SU-DHL-6 (cell line): Measurements from ENCODE around the gene ZNF775.

Source experiments
- H2AFZ ChIP-seq: fragments of 200-600 bp; sonication (generic); 2 replicates; pipeline ENCODE4 v1.6.1; 2014; ENCODE audit warnings: low read depth, mild to moderate bottlenecking, moderate library complexity, mixed read lengths, antibody characterized with exemption, low read length; ENCODE audit not compliant: severe bottlenecking
- H3F3A ChIP-seq: fragments of 200-600 bp; shearing (Covaris generic); 2 replicates; pipeline ENCODE4 v1.6.0; 2016; ENCODE audit warnings: antibody characterized with exemption, mild to moderate bottlenecking; ENCODE audit not compliant: insufficient read depth
- H3K27ac ChIP-seq: fragments of 200-600 bp; sonication (generic); 2 replicates; pipeline ENCODE4 v1.5.1; 2016; ENCODE audit warnings: low read depth, mild to moderate bottlenecking, low read length, moderate library complexity, mixed read lengths
- H3K27me3 ChIP-seq: fragments of 200-600 bp; sonication (generic), shearing (Covaris generic); 2 replicates; pipeline ENCODE4 v1.6.0; 2014; ENCODE audit warnings: mild to moderate bottlenecking, low read length
- H3K36me3 ChIP-seq: fragments of 200-600 bp; sonication (generic); 2 replicates; pipeline ENCODE4 v1.6.1; 2014; ENCODE audit warnings: mild to moderate bottlenecking, low read length, mixed read lengths
- H3K4me2 ChIP-seq: fragments of 300-600, 200-600 bp; shearing (Covaris generic), sonication (generic); 2 replicates; pipeline ENCODE4 v1.6.0; 2014; ENCODE audit warnings: low read length, low read depth, mild to moderate bottlenecking; ENCODE audit not compliant: poor library complexity, severe bottlenecking
- H3K4me3 ChIP-seq: fragments of 200-600 bp; sonication (generic); 2 replicates; pipeline ENCODE4 v1.5.1; 2014; ENCODE audit warnings: antibody characterized with exemption, low read length, mild to moderate bottlenecking, mixed read lengths; ENCODE audit not compliant: insufficient read depth, poor library complexity, severe bottlenecking
- H3K79me2 ChIP-seq: fragments of 200-600 bp; sonication (generic); 2 replicates; pipeline ENCODE4 v1.6.1; 2014; ENCODE audit warnings: mild to moderate bottlenecking, low read length, moderate library complexity; ENCODE audit not compliant: insufficient read depth
- H3K9ac ChIP-seq: fragments of 200-600 bp; sonication (generic); 2 replicates; pipeline ENCODE4 v1.7.0; 2014; ENCODE audit warnings: mild to moderate bottlenecking, low read length
- H3K9me2 ChIP-seq: fragments of 200-600 bp; sonication (generic); replicated peaks from 2 replicates; pipeline ENCODE4 v1.6.1; 2014; ENCODE audit warnings: low read length; ENCODE audit not compliant: insufficient read depth
- H3K9me3 ChIP-seq: fragments of 200-600 bp; sonication (generic); 2 replicates; pipeline ENCODE4 v1.6.1; 2014; ENCODE audit warnings: low read length, mixed read lengths; ENCODE audit not compliant: insufficient read depth
- H4K20me1 ChIP-seq: fragments of 200-600 bp; sonication (generic); 2 replicates; pipeline ENCODE4 v1.6.1; 2014; ENCODE audit warnings: low read depth, mild to moderate bottlenecking, antibody characterized with exemption, low read length, moderate library complexity, mixed read lengths
- EZH2phosphoT487 ChIP-seq: fragments of 200-600 bp; sonication (generic), shearing (Covaris generic); conservative IDR thresholded peaks from 2 replicates; pipeline ENCODE4 v1.6.1; 2018; ENCODE audit warnings: mild to moderate bottlenecking, antibody characterized with exemption, low read length, moderate library complexity, mixed read lengths
- TF ChIP-seq, protein P1 (sequence below): fragments of 200-600 bp; sonication (generic); IDR thresholded peaks from one replicate; pipeline ENCODE4 v1.5.1; 2017; ENCODE audit warnings: antibody characterized with exemption, mild to moderate bottlenecking, low read length, moderate library complexity; ENCODE audit not compliant: insufficient read depth, poor library complexity, severe bottlenecking

ZNF775 gene

GRCh38 chr7:150365194-150365593 lies 13.9 kb upstream of the ZNF775 start:
- no peaks in the 10 kb centered on the region for H3K36me3 ChIP-seq

GRCh38 chr7:150365673-150366398 lies 13.3 kb upstream of the ZNF775 start:
- Histone ChIP-seq H3F3A (peaks cover 11% of the 10 kb centered on the region; the same call in 1 of the 2 replicates), H2AFZ (no peak overlapping the region), H3K27ac (no peak overlapping the region), H3K9me2 (no peaks in the 10 kb centered on the region), H3K79me2 (no peaks in the 10 kb centered on the region), H4K20me1 (no peaks in the 10 kb centered on the region), H3K4me2 (no peak overlapping the region), H3K9me3 (no peaks in the 10 kb centered on the region), H3K36me3 (no peaks in the 10 kb centered on the region), H3K9ac (no peak overlapping the region), H3K4me3 (no peak overlapping the region), H3K27me3 (no peaks in the 10 kb centered on the region)
- TF ChIP-seq EZH2phosphoT487: no peak
- TF ChIP-seq, protein P1, sequence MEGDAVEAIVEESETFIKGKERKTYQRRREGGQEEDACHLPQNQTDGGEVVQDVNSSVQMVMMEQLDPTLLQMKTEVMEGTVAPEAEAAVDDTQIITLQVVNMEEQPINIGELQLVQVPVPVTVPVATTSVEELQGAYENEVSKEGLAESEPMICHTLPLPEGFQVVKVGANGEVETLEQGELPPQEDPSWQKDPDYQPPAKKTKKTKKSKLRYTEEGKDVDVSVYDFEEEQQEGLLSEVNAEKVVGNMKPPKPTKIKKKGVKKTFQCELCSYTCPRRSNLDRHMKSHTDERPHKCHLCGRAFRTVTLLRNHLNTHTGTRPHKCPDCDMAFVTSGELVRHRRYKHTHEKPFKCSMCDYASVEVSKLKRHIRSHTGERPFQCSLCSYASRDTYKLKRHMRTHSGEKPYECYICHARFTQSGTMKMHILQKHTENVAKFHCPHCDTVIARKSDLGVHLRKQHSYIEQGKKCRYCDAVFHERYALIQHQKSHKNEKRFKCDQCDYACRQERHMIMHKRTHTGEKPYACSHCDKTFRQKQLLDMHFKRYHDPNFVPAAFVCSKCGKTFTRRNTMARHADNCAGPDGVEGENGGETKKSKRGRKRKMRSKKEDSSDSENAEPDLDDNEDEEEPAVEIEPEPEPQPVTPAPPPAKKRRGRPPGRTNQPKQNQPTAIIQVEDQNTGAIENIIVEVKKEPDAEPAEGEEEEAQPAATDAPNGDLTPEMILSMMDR: no peak

More at GRCh38 chr7:150365194-150365593, 13.9 kb upstream of the ZNF775 start:
- Histone ChIP-seq H3K27me3 (0 out of 2 replicates have a peak, but pooled peaks cover under 1% of the 10 kb centered on the region), H4K20me1 (no peaks in the 10 kb centered on the region), H3K9me3 (no peaks in the 10 kb centered on the region), H3K4me3 (no peak overlapping the region), H3K27ac (no peak overlapping the region), H3K79me2 (no peaks in the 10 kb centered on the region), H3K9ac (no peak overlapping the region), H3K4me2 (no peak overlapping the region), H3K9me2 (no peaks in the 10 kb centered on the region), H3F3A (peaks cover 11% of the 10 kb centered on the region; the same call in 1 of the 2 replicates), H2AFZ (no peak overlapping the region)
- no peak for TF ChIP-seq EZH2phosphoT487
- TF ChIP-seq, protein P1: no peak

- Histone ChIP-seq H4K20me1 (no peaks in the 10 kb centered on the region), H3K79me2 (no peaks in the 10 kb centered on the region), H3F3A (peaks cover 11% of the 10 kb centered on the region; the same call in 1 of the 2 replicates), H3K9ac (no peak overlapping the region), H2AFZ (peak overlapping the region; percentile 57), H3K36me3 (no peaks in the 10 kb centered on the region), H3K27me3 (no peaks in the 10 kb centered on the region), H3K4me3 (peak overlapping the region; percentile 58), H3K9me2 (no peaks in the 10 kb centered on the region), H3K9me3 (no peaks in the 10 kb centered on the region), H3K27ac (peak overlapping the region; percentile 37), H3K4me2 (peak overlapping the region; percentile 73)
- TF ChIP-seq EZH2phosphoT487: no peak
- TF ChIP-seq, protein P1: no peak
Measured at GRCh38 chr7:150367677-150368095, 11.4 kb upstream of the ZNF775 start.
